Lower lobe of right lung (tissue), 2 donors: ENCODE measurements around the gene SLAMF9. TPM values are rescaled to one million over a fixed set of nuclear protein-coding genes. Genes with fewer than 3 reads are reported as not detected.

Experiments
- ATAC-seq, 2 donors: fragments of 200-7000 bp; cut with Tn5 transposase; one replicate each; pipeline ENCODE4 v1.9.1; 2020 to 2022; ENCODE audit warnings: mild to moderate bottlenecking in 2 of 2, moderate library complexity in 2 of 2
- DNase-seq: peaks from one replicate; pipeline ENCODE4 v3.0.0-alpha.2; 2020
- H3K27ac ChIP-seq: fragments of 200-600 bp; one replicate; pipeline ENCODE4 v1.8.0; 2022
- H3K27me3 ChIP-seq: fragments of 200-600 bp; one replicate; pipeline ENCODE4 v1.8.0; 2022; ENCODE audit warnings: low read depth
- H3K36me3 ChIP-seq: fragments of 200-600 bp; one replicate; pipeline ENCODE4 v1.8.0; 2022; ENCODE audit warnings: mild to moderate bottlenecking
- H3K4me1 ChIP-seq: fragments of 200-600 bp; one replicate; pipeline ENCODE4 v1.8.0; 2022
- H3K4me3 ChIP-seq: fragments of 200-600 bp; one replicate; pipeline ENCODE4 v1.8.0; 2022; ENCODE audit warnings: mild to moderate bottlenecking
- H3K9me3 ChIP-seq: fragments of 200-600 bp; one replicate; pipeline ENCODE4 v1.8.0; 2022
- CTCF ChIP-seq: fragments of 200-600 bp; IDR thresholded peaks from one replicate; pipeline ENCODE4 v1.8.0; 2022; ENCODE audit warnings: antibody characterized with exemption, mild to moderate bottlenecking
- intact Hi-C: fragments of 100-400 bp; cut with DNase I; formaldehyde crosslinking; loops from one replicate; pipeline ENCODE4 v1.11.0; 2022
- total RNA-seq: library from RNA; stranded (reverse); fragmentation: NEBNext Ultra II Directional; extraction: Animal tissue kit (Norgen Biotek cat#: 25700); gene quantifications from one replicate; pipeline ENCODE4 v1.2.1, GENCODE V29; 2021
- donor health status: DM: no; HTN: yes; CAD: no; lungs with severe emphysema.

The SLAMF9 gene
- total RNA-seq, 1 donor from 2014 or later: not detected

- H3K27ac ChIP-seq: no peak overlapping the region
- no peaks in the 10 kb centered on the region for H3K9me3 ChIP-seq
- intact Hi-C loops: no loop called here
- DNase-seq: no peak
- no peaks in the 10 kb centered on the region for H3K36me3 ChIP-seq
- no peak for ATAC-seq
- TF ChIP-seq CTCF: no peak
- no peak overlapping the region for H3K4me3 ChIP-seq
- no peaks in the 10 kb centered on the region for H3K4me1 ChIP-seq
- H3K27me3 ChIP-seq: no peaks in the 10 kb centered on the region
Measured at GRCh38 chr1:159968901-159969300, 14.9 kb upstream of the SLAMF9 start.

GRCh38 chr1:159965263-159965662 is 11.2 kb upstream of the SLAMF9 start:
- Histone ChIP-seq H3K27ac (no peak overlapping the region), H3K4me1 (no peaks in the 10 kb centered on the region), H3K27me3 (no peaks in the 10 kb centered on the region), H3K9me3 (no peaks in the 10 kb centered on the region), H3K4me3 (no peak overlapping the region), H3K36me3 (no peaks in the 10 kb centered on the region)
- intact Hi-C loops: no loop called here
- ATAC-seq: no peak
- DNase-seq: no peak
- TF ChIP-seq CTCF: no peak

DNA sequence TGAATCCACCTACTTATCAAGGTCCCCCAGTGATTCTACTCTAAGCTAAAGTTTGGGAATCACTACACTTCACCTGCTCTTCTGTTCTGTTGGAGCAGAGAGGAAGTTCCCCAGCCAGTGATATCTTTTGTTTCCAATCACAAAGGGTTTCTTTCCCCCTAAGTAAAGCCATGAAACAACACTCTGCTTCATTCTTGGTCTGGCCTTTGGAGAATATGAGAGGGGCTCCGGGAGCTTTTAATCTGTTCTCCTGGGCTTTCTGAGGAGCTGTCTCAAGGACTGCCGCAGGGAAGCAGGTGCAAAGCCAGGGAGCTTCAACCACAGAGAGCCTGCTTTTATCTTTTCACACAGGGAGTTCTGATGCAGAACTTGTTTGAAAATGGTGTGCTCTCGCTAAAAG is 10.1 kb upstream of the SLAMF9 start:
- intact Hi-C loops: no loop called here
- DNase-seq: no peak
- Histone ChIP-seq H3K36me3 (no peaks in the 10 kb centered on the region), H3K4me3 (no peak overlapping the region), H3K9me3 (no peaks in the 10 kb centered on the region), H3K27ac (no peak overlapping the region), H3K27me3 (no peaks in the 10 kb centered on the region), H3K4me1 (no peaks in the 10 kb centered on the region)
- no peak for ATAC-seq
- no peak for TF ChIP-seq CTCF

DNA sequence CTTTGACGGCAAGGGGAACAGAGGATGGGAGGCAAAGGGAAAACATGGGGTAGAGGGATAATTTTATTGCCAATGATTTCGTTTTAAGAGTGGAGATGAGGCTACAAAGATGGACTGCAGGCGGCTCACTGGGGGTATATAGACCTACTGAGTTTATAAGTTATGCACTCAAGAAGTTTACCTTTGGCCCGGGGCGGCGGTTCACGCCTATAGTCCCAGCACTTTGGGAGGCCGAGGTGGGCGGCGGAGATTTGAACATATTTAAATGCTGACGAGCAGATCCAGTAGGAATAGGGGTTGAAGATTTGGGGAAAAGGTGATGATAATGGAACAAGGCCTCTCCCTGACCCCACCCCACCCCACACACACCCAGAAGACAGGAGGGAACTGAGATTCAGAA is 8.1 kb upstream of the SLAMF9 start:
- ATAC-seq (no peak), DNase-seq (no peak)
- no peak overlapping the region for H3K27ac ChIP-seq
- no peaks in the 10 kb centered on the region for H3K27me3 ChIP-seq
- no peaks in the 10 kb centered on the region for H3K4me1 ChIP-seq
- no peak for TF ChIP-seq CTCF
- no peak overlapping the region for H3K4me3 ChIP-seq
- H3K9me3 ChIP-seq: no peaks in the 10 kb centered on the region
- no peaks in the 10 kb centered on the region for H3K36me3 ChIP-seq
- intact Hi-C loops: no loop called here

DNA sequence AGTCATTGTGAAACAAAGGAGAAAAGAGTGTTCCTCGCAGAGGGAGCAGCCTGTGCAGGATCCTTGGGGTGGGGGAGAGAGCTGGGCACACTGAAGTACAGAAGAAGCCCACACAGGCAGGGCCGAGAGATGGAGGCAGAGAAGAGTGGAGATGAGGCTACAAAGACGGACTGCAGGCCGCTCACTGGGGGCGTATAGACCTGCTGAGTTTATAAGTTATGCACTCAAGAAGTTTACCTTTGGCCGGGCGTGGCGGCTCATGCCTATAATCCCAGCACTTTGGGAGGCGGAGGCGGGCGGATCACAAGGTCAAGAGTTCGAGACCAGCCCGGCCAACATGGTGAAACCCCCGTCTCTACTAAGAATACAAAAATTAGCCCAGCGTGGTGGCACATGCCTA is 7.6 kb upstream of the SLAMF9 start:
- intact Hi-C loops: no loop called here
- TF ChIP-seq CTCF: no peak
- DNase-seq: no peak
- Histone ChIP-seq H3K36me3 (no peaks in the 10 kb centered on the region), H3K4me1 (no peaks in the 10 kb centered on the region), H3K27ac (no peak overlapping the region), H3K27me3 (no peaks in the 10 kb centered on the region), H3K4me3 (no peak overlapping the region), H3K9me3 (no peaks in the 10 kb centered on the region)
- ATAC-seq: no peak
